Measurements from ENCODE around the gene TMEM255B. TPM values are rescaled to one million over a fixed set of nuclear protein-coding genes. Genes with fewer than 3 reads are reported as not detected.

The TMEM255B gene
- total and polyA plus RNA-seq, 2 of the 4 experiments (the other 2 are of a cell fraction) = 0.36 to 0.94 TPM

- Histone ChIP-seq H3K4me3 (ENCODE audit: insufficient read depth, low read depth, low read length) (no peak overlapping the region), H4K5ac (ENCODE audit: low read depth, low read length) (no peak overlapping the region), H3K9me3 (ENCODE audit: control insufficient read depth, insufficient read depth, low read length) (no peaks in the 10 kb centered on the region), H2BK5ac (ENCODE audit: low read depth, low read length, poor library complexity, severe bottlenecking) (no peak overlapping the region), H3K27ac (ENCODE audit: insufficient read depth, low read length) (no peak overlapping the region), H3K18ac (ENCODE audit: low read depth, low read length) (no peak overlapping the region), H4K20me1 (ENCODE audit: insufficient read depth, low read length) (no peaks in the 10 kb centered on the region), H4K8ac (ENCODE audit: low read depth in 2 of 2, low read length in 2 of 2) (no peak overlapping the region), H2BK15ac (ENCODE audit: low read depth, low read length) (no peak overlapping the region), H3K14ac (replicated peaks; ENCODE audit: low read depth, low read length) (no peak overlapping the region), H3K9me1 (ENCODE audit: insufficient read depth, low read length) (peaks cover 9% of the 10 kb centered on the region), H3K79me1 (ENCODE audit: low read depth in 1 of 2, low read length in 2 of 2) (no peaks in the 10 kb centered on the region), H2AK5ac (ENCODE audit: low read depth, low read length) (no peak overlapping the region), H3K23ac (ENCODE audit: low read depth, low read length) (no peak overlapping the region), H3K4me2 (ENCODE audit: low read depth, low read length) (no peak overlapping the region), H2AFZ (replicated peaks; ENCODE audit: low read length, poor library complexity) (no peak overlapping the region), H3K36me3 (ENCODE audit: control insufficient read depth, insufficient read depth, low read length) (no peaks in the 10 kb centered on the region), H4K91ac (ENCODE audit: insufficient read depth, low read depth, low read length) (no peak overlapping the region), H3K27me3 (ENCODE audit: control insufficient read depth, insufficient read depth, low read length) (no peaks in the 10 kb centered on the region; the same call in 1 of the 2 replicates), H2BK20ac (ENCODE audit: low read depth, low read length) (no peak overlapping the region), H2AK9ac (replicated peaks; ENCODE audit: low read depth, low read length, poor library complexity) (no peak overlapping the region), H3K4ac (ENCODE audit: low read depth, low read length) (no peak overlapping the region), H3K56ac (ENCODE audit: extremely low read depth, insufficient read depth, low read length) (no peak overlapping the region), H3K9ac (ENCODE audit: low read depth, low read length) (no peak overlapping the region), H2BK120ac (ENCODE audit: low read depth, low read length) (no peak overlapping the region), H3K4me1 (ENCODE audit: control insufficient read depth, insufficient read depth, low read length) (peaks cover 6% of the 10 kb centered on the region)
- WGBS, 2 experiments (ENCODE audit: extremely low coverage in 2 of 2, insufficient read length in 1 of 2) = 60% methylated on average over 2 of the region's 10 CpGs; no CpG with 5 or more reads in 1 of the 2 experiments
- DNase-seq (no peak), ATAC-seq (ENCODE audit: low read depth) (no peak)
- BruUV-seq (replicated peaks) = no TSS peak
- dilution Hi-C loops (cut with HindIII; ENCODE audit: low sequenced_read_pairs, unreplicated experiment) (no loop called here), intact Hi-C loops (cut with micrococcal nuclease) (no loop called here), in situ Hi-C loops (cut with MboI; ENCODE audit: low sequenced_read_pairs) (no loop called here)
- TF ChIP-seq BHLHE40 (IDR thresholded peaks at IDR 0.05; ENCODE audit: low read depth, low read length) (no peak), NFE2L2 (IDR thresholded peaks at IDR 0.05; ENCODE audit: low read depth, low read length) (no peak), FOS (IDR thresholded peaks at IDR 0.05; ENCODE audit: low read depth, low read length) (no peak), RCOR1 (IDR thresholded peaks at IDR 0.05; ENCODE audit: insufficient replicate concordance, low read length) (no peak), MAZ (IDR thresholded peaks at IDR 0.05; ENCODE audit: borderline replicate concordance, low read depth, low read length) (no peak)
- TF ChIP-seq, protein P1, sequence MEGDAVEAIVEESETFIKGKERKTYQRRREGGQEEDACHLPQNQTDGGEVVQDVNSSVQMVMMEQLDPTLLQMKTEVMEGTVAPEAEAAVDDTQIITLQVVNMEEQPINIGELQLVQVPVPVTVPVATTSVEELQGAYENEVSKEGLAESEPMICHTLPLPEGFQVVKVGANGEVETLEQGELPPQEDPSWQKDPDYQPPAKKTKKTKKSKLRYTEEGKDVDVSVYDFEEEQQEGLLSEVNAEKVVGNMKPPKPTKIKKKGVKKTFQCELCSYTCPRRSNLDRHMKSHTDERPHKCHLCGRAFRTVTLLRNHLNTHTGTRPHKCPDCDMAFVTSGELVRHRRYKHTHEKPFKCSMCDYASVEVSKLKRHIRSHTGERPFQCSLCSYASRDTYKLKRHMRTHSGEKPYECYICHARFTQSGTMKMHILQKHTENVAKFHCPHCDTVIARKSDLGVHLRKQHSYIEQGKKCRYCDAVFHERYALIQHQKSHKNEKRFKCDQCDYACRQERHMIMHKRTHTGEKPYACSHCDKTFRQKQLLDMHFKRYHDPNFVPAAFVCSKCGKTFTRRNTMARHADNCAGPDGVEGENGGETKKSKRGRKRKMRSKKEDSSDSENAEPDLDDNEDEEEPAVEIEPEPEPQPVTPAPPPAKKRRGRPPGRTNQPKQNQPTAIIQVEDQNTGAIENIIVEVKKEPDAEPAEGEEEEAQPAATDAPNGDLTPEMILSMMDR (conservative IDR thresholded peaks at IDR 0.05; ENCODE audit: low read depth, low read length) = no peak
- ChIA-PET CTCF (no interaction called here), POLR2A (ENCODE audit: unreplicated experiment) (no interaction called here)
Observed at GRCh38 chr13:113800576-113800926, 41.5 kb downstream of the TMEM255B start.

All from IMR-90 (cell line).